Uterus (tissue), 2 donors: ENCODE measurements around the gene HARS1.

Experiments used
- CTCF ChIP-seq, 4 experiments: fragments of 200-600 bp in 2 of 4; fragments of 450-650 bp in 2 of 4; sonication (generic) in 2 of 4; IDR thresholded peaks; one replicate each; pipeline ENCODE4 v1.5.1; 2016 to 2019; ENCODE audit warnings: antibody characterized with exemption in 4 of 4, mild to moderate bottlenecking in 2 of 4, moderate library complexity in 1 of 4
- POLR2A ChIP-seq, 2 donors: fragments of 450-650 bp; IDR thresholded peaks; one replicate each; pipeline ENCODE4 v1.6.1; 2016; ENCODE audit warnings: antibody characterized with exemption in 2 of 2, mild to moderate bottlenecking in 1 of 2, moderate library complexity in 1 of 2

GRCh38 chr5:140631036-140631417 is 60.1 kb downstream of the HARS1 start:
- TF ChIP-seq CTCF (IDR thresholded peaks at IDR 0.05) (no peak), POLR2A (IDR thresholded peaks at IDR 0.05) (no peak)
